ENCODE data around the gene HOXB2.

DNA sequence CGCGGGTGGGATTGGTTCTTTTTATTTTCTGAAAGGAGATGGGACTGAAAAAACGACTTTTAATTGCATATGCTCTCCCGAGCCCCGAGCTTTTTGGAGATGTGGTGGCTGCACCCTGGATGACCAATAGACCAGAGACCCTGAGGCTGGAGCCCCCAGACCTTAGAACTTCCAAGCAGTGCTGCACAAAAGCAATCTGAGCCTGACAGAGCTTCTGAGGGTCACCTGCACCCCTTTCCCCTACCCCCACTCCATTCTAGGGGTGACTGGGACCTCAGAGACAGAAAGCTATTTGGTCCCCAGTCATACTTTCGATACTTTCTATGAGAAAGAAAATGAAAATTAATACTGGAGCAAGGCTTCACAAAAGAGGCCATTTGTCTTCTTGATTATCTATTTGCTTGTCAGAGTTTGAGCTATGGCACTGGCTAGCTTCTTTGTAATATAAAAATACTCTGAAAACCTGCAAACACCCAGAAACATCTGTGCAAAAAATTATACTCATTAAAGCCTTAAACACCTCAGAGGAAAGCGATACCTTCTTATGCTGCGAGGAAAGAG lies 29.7 kb upstream of the HOXB2 start:
- no peak for TF ChIP-seq POLR2A (IDR thresholded peaks at IDR 0.05)
- TF ChIP-seq, protein P1, sequence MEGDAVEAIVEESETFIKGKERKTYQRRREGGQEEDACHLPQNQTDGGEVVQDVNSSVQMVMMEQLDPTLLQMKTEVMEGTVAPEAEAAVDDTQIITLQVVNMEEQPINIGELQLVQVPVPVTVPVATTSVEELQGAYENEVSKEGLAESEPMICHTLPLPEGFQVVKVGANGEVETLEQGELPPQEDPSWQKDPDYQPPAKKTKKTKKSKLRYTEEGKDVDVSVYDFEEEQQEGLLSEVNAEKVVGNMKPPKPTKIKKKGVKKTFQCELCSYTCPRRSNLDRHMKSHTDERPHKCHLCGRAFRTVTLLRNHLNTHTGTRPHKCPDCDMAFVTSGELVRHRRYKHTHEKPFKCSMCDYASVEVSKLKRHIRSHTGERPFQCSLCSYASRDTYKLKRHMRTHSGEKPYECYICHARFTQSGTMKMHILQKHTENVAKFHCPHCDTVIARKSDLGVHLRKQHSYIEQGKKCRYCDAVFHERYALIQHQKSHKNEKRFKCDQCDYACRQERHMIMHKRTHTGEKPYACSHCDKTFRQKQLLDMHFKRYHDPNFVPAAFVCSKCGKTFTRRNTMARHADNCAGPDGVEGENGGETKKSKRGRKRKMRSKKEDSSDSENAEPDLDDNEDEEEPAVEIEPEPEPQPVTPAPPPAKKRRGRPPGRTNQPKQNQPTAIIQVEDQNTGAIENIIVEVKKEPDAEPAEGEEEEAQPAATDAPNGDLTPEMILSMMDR (IDR thresholded peaks at IDR 0.05), result no peak

Measured in testis (tissue), 2 donors.